Dendritic cell treated with granulocyte-macrophage colony-stimulating factor and Interleukin-4, amounts not matched to agents 40 ng/mL and 50 ng/mL, for 4 days (primary cell): ENCODE results near the gene CRISP1.

Experiments
- H3K27ac Mint-ChIP-seq: one replicate; pipeline ENCODE4 v1.8.0; 2022; ENCODE audit warnings: mild to moderate bottlenecking, mixed read lengths
- H3K27me3 Mint-ChIP-seq: one replicate; pipeline ENCODE4 v1.8.0; 2022; ENCODE audit warnings: mild to moderate bottlenecking, mixed read lengths
- H3K36me3 Mint-ChIP-seq: one replicate; pipeline ENCODE4 v1.8.0; 2022; ENCODE audit warnings: low read depth, mixed read lengths
- H3K4me1 Mint-ChIP-seq: one replicate; pipeline ENCODE4 v1.8.0; 2022; ENCODE audit warnings: low read depth, mixed read lengths
- H3K4me3 Mint-ChIP-seq: one replicate; pipeline ENCODE4 v1.8.0; 2022; ENCODE audit warnings: mild to moderate bottlenecking, moderate library complexity, mixed read lengths
- H3K9me3 Mint-ChIP-seq: one replicate; pipeline ENCODE4 v1.8.0; 2022; ENCODE audit warnings: mixed read lengths
- intact Hi-C: fragments of 100-400 bp; cut with micrococcal nuclease; formaldehyde crosslinking; loops from one replicate; pipeline ENCODE4 v1.15.0; 2022

Gene CRISP1

GRCh38 chr6:49868951-49869529 lies 2.7 kb upstream of the CRISP1 start:
- Mint-ChIP-seq H3K4me3 (no peak overlapping the region), H3K27me3 (no peaks in the 10 kb centered on the region), H3K27ac (no peak overlapping the region), H3K9me3 (peaks cover 8% of the 10 kb centered on the region), H3K4me1 (no peaks in the 10 kb centered on the region), H3K36me3 (no peaks in the 10 kb centered on the region)
- intact Hi-C loops, result no loop called here

DNA sequence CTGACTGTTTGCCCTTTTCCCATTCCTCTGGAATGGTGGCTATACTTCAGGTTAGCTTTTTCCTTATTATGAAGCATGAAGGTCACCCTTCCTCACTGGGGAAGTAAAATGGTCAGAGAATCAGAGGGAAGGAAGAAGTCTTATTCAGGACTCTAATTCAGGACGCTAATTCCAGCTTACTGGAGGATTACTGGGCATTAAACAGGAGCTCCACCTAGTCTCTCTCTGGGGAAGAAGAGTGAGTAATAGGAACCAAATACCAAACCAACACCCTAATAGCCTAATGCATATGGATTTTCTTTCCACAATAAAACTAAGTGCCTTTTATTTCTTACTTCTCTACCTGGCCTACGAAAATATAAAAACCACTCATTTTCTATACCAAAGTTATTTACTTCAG lies 10.1 kb downstream of the CRISP1 start:
- Mint-ChIP-seq H3K9me3 (no peaks in the 10 kb centered on the region), H3K4me1 (no peaks in the 10 kb centered on the region), H3K27ac (no peak overlapping the region), H3K4me3 (no peak overlapping the region), H3K27me3 (no peaks in the 10 kb centered on the region), H3K36me3 (no peaks in the 10 kb centered on the region)
- intact Hi-C loops, result no loop called here

- Mint-ChIP-seq H3K27me3 (no peaks in the 10 kb centered on the region), H3K36me3 (no peaks in the 10 kb centered on the region)
Observed at GRCh38 chr6:49855221-49855620, 11.1 kb downstream of the CRISP1 start.

GRCh38 chr6:49852975-49853374 lies 13.4 kb downstream of the CRISP1 start:
- H3K4me1 Mint-ChIP-seq, result no peaks in the 10 kb centered on the region
- intact Hi-C loops, result no loop called here
- H3K9me3 Mint-ChIP-seq, result no peaks in the 10 kb centered on the region
- H3K36me3 Mint-ChIP-seq, result no peaks in the 10 kb centered on the region
- H3K4me3 Mint-ChIP-seq, result no peak overlapping the region
- no peaks in the 10 kb centered on the region for H3K27me3 Mint-ChIP-seq
- H3K27ac Mint-ChIP-seq, result no peak overlapping the region

More at GRCh38 chr6:49855221-49855620, 11.1 kb downstream of the CRISP1 start:
- no peak overlapping the region for H3K4me3 Mint-ChIP-seq
- intact Hi-C loops, result no loop called here
- H3K27ac Mint-ChIP-seq, result no peak overlapping the region
- H3K4me1 Mint-ChIP-seq, result no peaks in the 10 kb centered on the region
- no peaks in the 10 kb centered on the region for H3K9me3 Mint-ChIP-seq

GRCh38 chr6:49849213-49849907 lies 17.0 kb downstream of the CRISP1 start:
- intact Hi-C loops, result loop anchor here (1.0 kb wide), 2 partner anchors 226 to 317 kb away; no protein-coding TSS in a partner anchor

DNA sequence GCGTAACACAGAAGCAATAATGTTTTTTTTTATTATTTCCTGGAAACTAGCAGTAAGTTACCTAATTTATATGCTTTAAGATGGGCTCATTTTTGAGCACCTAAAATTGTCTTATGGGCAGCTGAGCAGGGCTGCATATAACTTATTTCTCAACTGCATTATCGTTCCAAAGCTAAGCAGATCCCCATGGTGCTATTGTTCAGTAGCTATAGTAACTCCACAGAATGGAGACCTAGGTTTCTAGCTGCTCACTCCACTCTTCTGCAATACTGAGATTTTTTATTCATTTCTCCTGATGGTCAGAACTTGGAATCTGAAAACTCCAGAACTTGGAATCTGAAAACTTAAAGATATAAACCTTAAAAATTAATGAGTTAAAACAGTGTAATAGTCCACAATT lies 18.7 kb downstream of the CRISP1 start:
- Mint-ChIP-seq H3K36me3 (no peaks in the 10 kb centered on the region), H3K27ac (no peak overlapping the region), H3K9me3 (no peaks in the 10 kb centered on the region), H3K4me1 (no peaks in the 10 kb centered on the region), H3K27me3 (no peaks in the 10 kb centered on the region), H3K4me3 (no peak overlapping the region)
- intact Hi-C loops, result no loop called here

More at GRCh38 chr6:49849213-49849907, 17.0 kb downstream of the CRISP1 start:
- Mint-ChIP-seq H3K4me1 (no peaks in the 10 kb centered on the region), H3K9me3 (no peaks in the 10 kb centered on the region), H3K36me3 (no peaks in the 10 kb centered on the region), H3K27ac (no peak overlapping the region), H3K4me3 (no peak overlapping the region), H3K27me3 (no peaks in the 10 kb centered on the region)

- Mint-ChIP-seq H3K36me3 (no peaks in the 10 kb centered on the region), H3K4me1 (no peaks in the 10 kb centered on the region), H3K27ac (no peak overlapping the region), H3K4me3 (no peak overlapping the region), H3K9me3 (no peaks in the 10 kb centered on the region), H3K27me3 (no peaks in the 10 kb centered on the region)
- intact Hi-C loops, result no loop called here
Observed at GRCh38 chr6:49847014-49847413, 19.3 kb downstream of the CRISP1 start.

- H3K4me3 Mint-ChIP-seq, result no peak overlapping the region
- no peak overlapping the region for H3K27ac Mint-ChIP-seq
- intact Hi-C loops, result no loop called here
- no peaks in the 10 kb centered on the region for H3K4me1 Mint-ChIP-seq
- H3K9me3 Mint-ChIP-seq, result no peaks in the 10 kb centered on the region
- no peaks in the 10 kb centered on the region for H3K27me3 Mint-ChIP-seq
- H3K36me3 Mint-ChIP-seq, result no peaks in the 10 kb centered on the region
Observed at GRCh38 chr6:49841424-49841823, 24.9 kb downstream of the CRISP1 start.

DNA sequence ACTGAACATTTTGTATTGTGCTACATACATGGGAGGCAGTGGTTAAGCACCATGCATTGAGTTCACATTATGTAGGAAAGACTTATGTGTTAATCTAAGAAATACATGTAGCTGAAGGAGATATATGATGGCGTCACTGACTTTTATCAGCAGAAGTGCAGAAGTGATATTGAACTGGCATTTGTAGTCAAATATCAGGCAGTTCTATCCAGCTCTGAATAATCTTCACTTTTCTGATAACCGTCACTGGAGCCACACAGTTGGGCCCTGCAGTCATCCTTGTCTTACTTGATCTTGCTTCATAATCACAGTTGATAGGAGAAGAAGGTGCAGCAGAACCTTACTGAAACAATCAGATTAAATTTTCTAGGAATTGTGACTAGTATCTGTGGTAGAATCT lies 26.4 kb downstream of the CRISP1 start:
- H3K4me3 Mint-ChIP-seq, result no peak overlapping the region
- H3K4me1 Mint-ChIP-seq, result no peaks in the 10 kb centered on the region
- intact Hi-C loops, result no loop called here
- H3K27ac Mint-ChIP-seq, result no peak overlapping the region
- no peaks in the 10 kb centered on the region for H3K36me3 Mint-ChIP-seq
- H3K9me3 Mint-ChIP-seq, result no peaks in the 10 kb centered on the region
- no peaks in the 10 kb centered on the region for H3K27me3 Mint-ChIP-seq

- no peaks in the 10 kb centered on the region for H3K9me3 Mint-ChIP-seq
- intact Hi-C loops, result no loop called here
- no peaks in the 10 kb centered on the region for H3K36me3 Mint-ChIP-seq
- H3K4me3 Mint-ChIP-seq, result no peak overlapping the region
- H3K27ac Mint-ChIP-seq, result no peak overlapping the region
- H3K27me3 Mint-ChIP-seq, result no peaks in the 10 kb centered on the region
- H3K4me1 Mint-ChIP-seq, result no peaks in the 10 kb centered on the region
Observed at GRCh38 chr6:49839162-49839561, 27.2 kb downstream of the CRISP1 start.

DNA sequence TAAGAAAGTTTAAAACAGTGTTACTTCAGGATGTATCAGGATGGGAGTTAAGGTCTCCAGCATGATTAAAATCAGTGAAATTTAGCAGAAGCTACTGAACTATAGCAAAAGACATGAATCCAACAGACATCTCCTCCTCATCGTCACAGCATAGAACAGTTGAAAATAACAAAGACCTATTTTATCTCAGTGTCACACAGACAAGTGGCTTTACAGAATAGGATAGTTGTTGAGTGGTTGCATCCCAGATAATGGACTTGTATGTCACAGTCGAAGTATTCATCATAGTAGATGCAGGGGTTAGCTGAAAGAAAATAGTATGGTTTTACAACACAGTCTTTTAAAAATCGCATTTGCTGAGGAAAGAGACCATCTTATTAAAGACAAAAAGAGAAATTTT lies 31.2 kb downstream of the CRISP1 start:
- intact Hi-C loops, result no loop called here
- Mint-ChIP-seq H3K4me3 (no peak overlapping the region), H3K36me3 (no peaks in the 10 kb centered on the region), H3K27ac (no peak overlapping the region), H3K4me1 (no peaks in the 10 kb centered on the region), H3K27me3 (no peaks in the 10 kb centered on the region), H3K9me3 (no peaks in the 10 kb centered on the region)

GRCh38 chr6:49833386-49833785 lies 32.9 kb downstream of the CRISP1 start:
- intact Hi-C loops, result no loop called here
- Mint-ChIP-seq H3K9me3 (no peaks in the 10 kb centered on the region), H3K4me1 (no peaks in the 10 kb centered on the region), H3K27ac (no peak overlapping the region), H3K36me3 (no peaks in the 10 kb centered on the region), H3K4me3 (no peak overlapping the region), H3K27me3 (no peaks in the 10 kb centered on the region)

- H3K27ac Mint-ChIP-seq, result no peak overlapping the region
- no peaks in the 10 kb centered on the region for H3K9me3 Mint-ChIP-seq
- intact Hi-C loops, result no loop called here
- no peaks in the 10 kb centered on the region for H3K4me1 Mint-ChIP-seq
- H3K4me3 Mint-ChIP-seq, result no peak overlapping the region
- H3K27me3 Mint-ChIP-seq, result no peaks in the 10 kb centered on the region
- no peaks in the 10 kb centered on the region for H3K36me3 Mint-ChIP-seq
Observed at GRCh38 chr6:49826743-49827406, 39.5 kb downstream of the CRISP1 start.

GRCh38 chr6:49815166-49815565 lies 51.2 kb downstream of the CRISP1 start:
- no peaks in the 10 kb centered on the region for H3K9me3 Mint-ChIP-seq
- H3K4me1 Mint-ChIP-seq, result no peaks in the 10 kb centered on the region
- H3K27me3 Mint-ChIP-seq, result no peaks in the 10 kb centered on the region
- intact Hi-C loops, result no loop called here
- no peak overlapping the region for H3K27ac Mint-ChIP-seq
- no peak overlapping the region for H3K4me3 Mint-ChIP-seq
- H3K36me3 Mint-ChIP-seq, result no peaks in the 10 kb centered on the region
